Cardiac fibroblast (primary cell): Measurements from ENCODE around the gene RFTN2.
A peak's percentile ranks its signal among the peaks of the same experiment; 100 is the strongest.
"Not testable (repeated sequence)": the region's sequence is repeated elsewhere in the genome, so short reads cannot be mapped to it uniquely, and the experiment has no call there.

Experiments
- DNase-seq, 2 donors: peaks; one replicate each; pipeline versions ENCODE4 v3.0.0 to v3.0.0-alpha.2; 2010; ENCODE audit warnings: low read depth in 2 of 2
- H3K4me3 ChIP-seq, 2 donors: replicated peaks in 1 of 2; 1 replicate in 1 of 2; 2 replicates in 1 of 2; pipeline ENCODE4 v1.5.1; 2011; ENCODE audit warnings: low read depth in 2 of 2, low read length in 2 of 2, mild to moderate bottlenecking in 2 of 2, moderate library complexity in 1 of 2
- CTCF ChIP-seq: IDR thresholded peaks from one replicate; pipeline ENCODE4 v1.5.1; 2011; ENCODE audit warnings: low read depth, mild to moderate bottlenecking, low read length, inconsistent platforms

RFTN2 gene

GRCh38 chr2:197558393-197558792 lies 117.0 kb downstream of the RFTN2 start:
- TF ChIP-seq CTCF = no peak
- no peak for DNase-seq
- H3K4me3 ChIP-seq = no peak overlapping the region

- H3K4me3 ChIP-seq = no peak overlapping the region
- TF ChIP-seq CTCF = no peak
- peak; percentile 56 to 72 for DNase-seq
These were observed 118.9 kb downstream of the RFTN2 start for GRCh38 chr2:197556456-197556855.

- H3K4me3 ChIP-seq = no peak overlapping the region
- DNase-seq = no peak
- no peak for TF ChIP-seq CTCF
These were observed 119.9 kb downstream of the RFTN2 start for GRCh38 chr2:197555467-197555866.

GRCh38 chr2:197551260-197551659 lies 124.1 kb downstream of the RFTN2 start:
- DNase-seq, H3K4me3 ChIP-seq: not testable (repeated sequence)

GRCh38 chr2:197548582-197548981 lies 126.8 kb downstream of the RFTN2 start:
- TF ChIP-seq CTCF = no peak
- no peak for DNase-seq
- H3K4me3 ChIP-seq = no peak overlapping the region

- DNase-seq = no peak
- TF ChIP-seq CTCF = no peak
- no peak overlapping the region for H3K4me3 ChIP-seq
These were observed 128.1 kb downstream of the RFTN2 start for GRCh38 chr2:197547163-197547900.

GRCh38 chr2:197543206-197543605 lies 132.2 kb downstream of the RFTN2 start:
- no peak for TF ChIP-seq CTCF
- no peak overlapping the region for H3K4me3 ChIP-seq
- no peak for DNase-seq
